Pancreas (tissue), 10 donors: ENCODE results near the gene ERBIN. TPM values are rescaled to one million over a fixed set of nuclear protein-coding genes. Genes with fewer than 3 reads are reported as not detected.

Experiments used
- ATAC-seq, 4 donors: fragments of 200-7000 bp; cut with Tn5 transposase; one replicate each; pipeline versions ENCODE4 v1.8.0 to v1.9.1; 2020; ENCODE audit warnings: mild to moderate bottlenecking in 4 of 4, moderate library complexity in 4 of 4
- DNase-seq, 6 donors: peaks; one replicate each; pipeline ENCODE4 v3.0.0-alpha.2; 2020
- FAIRE-seq: peaks from 2 replicates; lab custom pipeline; 2012; peaks lifted over from hg19 to GRCh38; lab: Jason Lieb, UNC
- H3K27ac ChIP-seq, 4 donors: fragments of 200-600 bp; sonication (generic); 1 replicate in 3 of 4; 2 replicates in 1 of 4; pipeline versions ENCODE4 v1.5.0 to v1.8.0; 2020
- H3K27me3 ChIP-seq, 4 donors: fragments of 200-600 bp; one replicate each; pipeline ENCODE4 v1.8.0; 2021
- H3K36me3 ChIP-seq, 3 donors: fragments of 200-600 bp; sonication (generic) in 1 of 3; one replicate each; pipeline versions ENCODE4 v1.5.0 to v1.8.0; 2020 to 2021
- H3K4me1 ChIP-seq, 3 donors: fragments of 200-600 bp; one replicate each; pipeline ENCODE4 v1.8.0; 2021
- H3K4me3 ChIP-seq, 4 donors: fragments of 200-600 bp; sonication (generic) in 2 of 4; one replicate each; pipeline versions ENCODE4 v1.5.0 to v1.8.0; 2020 to 2021
- H3K9me3 ChIP-seq, 4 donors: fragments of 200-600 bp; one replicate each; pipeline ENCODE4 v1.8.0; 2021
- CTCF ChIP-seq, 4 donors: fragments of 200-600 bp; sonication (generic) in 3 of 4; IDR thresholded peaks; one replicate each; pipeline versions ENCODE4 v1.5.0 to v1.8.0; 2021; ENCODE audit warnings: antibody characterized with exemption in 4 of 4
- WGBS, 2 donors: extraction: QIAGEN DNeasy Blood & Tissue Kit; methylation state at CpG; one replicate each; pipeline ENCODE4 v1.1.7; 2013; 5-methylcytosine and 5-hydroxymethylcytosine counted together
- intact Hi-C, 3 donors: fragments of 100-400 bp; cut with DNase I; formaldehyde crosslinking; loops; one replicate each; pipeline versions ENCODE4 v1.11.1 to v1.14.2; 2022
- polyA plus RNA-seq, 2 donors: library from polyadenylated mRNA; stranded (reverse); fragments of 200-250 nt; gene quantifications; one replicate each; pipeline ENCODE4 v1.2.3, GENCODE V29; 2013
- total RNA-seq, 6 donors: library from RNA; stranded (reverse); fragmentation: NEBNext Ultra II Directional in 4 of 6; extraction: Animal tissue kit (Norgen Biotek cat#: 25700) in 4 of 6; gene quantifications; one replicate each; pipeline versions ENCODE4 v1.2.1 to v1.2.4, GENCODE V29; 2021 to 2023
- donor health status: healthy with polysubstance abuse.
- donor health status: DM: no; HTN: no; CAD: no; lungs with moderate emphysema.
- donor health status: DM: no; HTN: no; CAD: no.
- donor health status: control.
- donor health status: control.
- donor health status: Bipolar disorder and iron deficiency.
- donor health status: DM: yes; HTN: yes; CAD: no.
- donor health status: DM: no; HTN: no; CAD: no.
- donor health status: DM: no; HTN: no; CAD: no.
- donor health status: DM: yes; HTN: yes; CAD: no.

Gene ERBIN
- total and polyA plus RNA-seq, 8 donors, result 7.8 to 41.0 (median 25.6) TPM

GRCh38 chr5:66013397-66013796, 87.0 kb downstream of the ERBIN start:
- intact Hi-C loops, result no loop called here
- Histone ChIP-seq H3K27me3 (no peaks in the 10 kb centered on the region), H3K9me3 (no peaks in the 10 kb centered on the region), H3K36me3 (no peaks in the 10 kb centered on the region), H3K4me1 (peaks cover 0 to 7% (median 0%) of the 10 kb centered on the region in 3 donors), H3K4me3 (no peak overlapping the region), H3K27ac (no peak overlapping the region)
- no peak for FAIRE-seq
- no peak for TF ChIP-seq CTCF (IDR thresholded peaks at IDR 0.05)
- ATAC-seq, result no peak
- 53 to 55% methylated on average over 2 of the region's 2 CpGs for WGBS, 2 donors
- DNase-seq, result no peak

GRCh38 chr5:66013906-66014305, 87.5 kb downstream of the ERBIN start:
- no peak for DNase-seq
- Histone ChIP-seq H3K4me3 (no peak overlapping the region), H3K27me3 (no peaks in the 10 kb centered on the region), H3K4me1 (peaks cover 0 to 6% (median 0%) of the 10 kb centered on the region in 3 donors), H3K36me3 (no peaks in the 10 kb centered on the region), H3K9me3 (no peaks in the 10 kb centered on the region), H3K27ac (no peak overlapping the region)
- intact Hi-C loops, result no loop called here
- ATAC-seq, result no peak
- no peak for TF ChIP-seq CTCF (IDR thresholded peaks at IDR 0.05)
- 93 to 98% methylated on average over 1 of the region's 1 CpG for whole genome bisulfite sequencing, 2 donors
- FAIRE-seq, result no peak

GRCh38 chr5:66015196-66015960, 89.0 kb downstream of the ERBIN start:
- DNase-seq (no peak), ATAC-seq (no peak), FAIRE-seq (no peak)
- Histone ChIP-seq H3K27me3 (no peaks in the 10 kb centered on the region), H3K4me3 (no peak overlapping the region), H3K36me3 (no peaks in the 10 kb centered on the region), H3K9me3 (no peaks in the 10 kb centered on the region), H3K4me1 (no peaks in the 10 kb centered on the region), H3K27ac (no peak overlapping the region)
- WGBS, 2 donors, result 84% methylated on average over 6 of the region's 6 CpGs
- no peak for TF ChIP-seq CTCF (IDR thresholded peaks at IDR 0.05)
- intact Hi-C loops, result no loop called here

GRCh38 chr5:66021585-66021984, 95.2 kb downstream of the ERBIN start:
- intact Hi-C loops, result no loop called here
- H3K27ac ChIP-seq, result no peak overlapping the region
- FAIRE-seq (no peak), DNase-seq (no peak), ATAC-seq (no peak)
- H3K4me1 ChIP-seq, result no peaks in the 10 kb centered on the region
- no peak for TF ChIP-seq CTCF (IDR thresholded peaks at IDR 0.05)
- no peaks in the 10 kb centered on the region for H3K9me3 ChIP-seq
- H3K4me3 ChIP-seq, result no peak overlapping the region
- peaks cover 0 to 4% (median 0%) of the 10 kb centered on the region in 3 donors for H3K36me3 ChIP-seq
- H3K27me3 ChIP-seq, result no peaks in the 10 kb centered on the region
- 90 to 97% methylated on average over 1 of the region's 1 CpG for WGBS, 2 donors

GRCh38 chr5:66039296-66039695, 112.9 kb downstream of the ERBIN start:
- Histone ChIP-seq H3K36me3 (peaks cover 0 to 16% (median 2%) of the 10 kb centered on the region in 3 donors), H3K9me3 (no peaks in the 10 kb centered on the region), H3K27me3 (no peaks in the 10 kb centered on the region), H3K4me3 (no peak overlapping the region), H3K27ac (no peak overlapping the region), H3K4me1 (no peaks in the 10 kb centered on the region)
- TF ChIP-seq CTCF (IDR thresholded peaks at IDR 0.05), result no peak
- DNase-seq (no peak), ATAC-seq (no peak), FAIRE-seq (no peak)
- whole genome bisulfite sequencing, 2 donors, result 94 to 96% methylated on average over 1 of the region's 1 CpG
- intact Hi-C loops, result no loop called here
